ENCODE results near the gene RPL32.

DNA sequence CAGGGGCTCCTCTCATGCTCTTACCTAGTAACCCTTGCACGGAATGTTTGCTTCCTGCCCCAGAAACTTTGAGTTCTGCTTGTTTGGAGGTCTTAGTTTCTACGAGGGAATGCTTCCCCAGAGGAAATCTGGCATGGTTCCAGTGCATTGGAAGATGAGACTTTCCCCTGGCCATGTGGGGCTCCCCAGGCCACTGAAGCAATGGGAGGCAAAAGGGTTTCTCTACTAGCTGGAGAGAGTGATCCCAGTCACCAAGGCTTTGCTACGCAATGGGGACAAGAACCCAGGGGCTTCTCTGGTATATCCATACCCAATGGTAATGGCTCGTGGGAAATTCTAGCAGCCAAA is 44.2 kb upstream of the RPL32 start:
- TF ChIP-seq, protein P1, sequence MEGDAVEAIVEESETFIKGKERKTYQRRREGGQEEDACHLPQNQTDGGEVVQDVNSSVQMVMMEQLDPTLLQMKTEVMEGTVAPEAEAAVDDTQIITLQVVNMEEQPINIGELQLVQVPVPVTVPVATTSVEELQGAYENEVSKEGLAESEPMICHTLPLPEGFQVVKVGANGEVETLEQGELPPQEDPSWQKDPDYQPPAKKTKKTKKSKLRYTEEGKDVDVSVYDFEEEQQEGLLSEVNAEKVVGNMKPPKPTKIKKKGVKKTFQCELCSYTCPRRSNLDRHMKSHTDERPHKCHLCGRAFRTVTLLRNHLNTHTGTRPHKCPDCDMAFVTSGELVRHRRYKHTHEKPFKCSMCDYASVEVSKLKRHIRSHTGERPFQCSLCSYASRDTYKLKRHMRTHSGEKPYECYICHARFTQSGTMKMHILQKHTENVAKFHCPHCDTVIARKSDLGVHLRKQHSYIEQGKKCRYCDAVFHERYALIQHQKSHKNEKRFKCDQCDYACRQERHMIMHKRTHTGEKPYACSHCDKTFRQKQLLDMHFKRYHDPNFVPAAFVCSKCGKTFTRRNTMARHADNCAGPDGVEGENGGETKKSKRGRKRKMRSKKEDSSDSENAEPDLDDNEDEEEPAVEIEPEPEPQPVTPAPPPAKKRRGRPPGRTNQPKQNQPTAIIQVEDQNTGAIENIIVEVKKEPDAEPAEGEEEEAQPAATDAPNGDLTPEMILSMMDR (IDR thresholded peaks at IDR 0.05), result no peak
- no peak for TF ChIP-seq POLR2A (IDR thresholded peaks at IDR 0.05)
